ENCODE measurements around the gene TFAM.
"Not testable (repeated sequence)": the region's sequence is repeated elsewhere in the genome, so short reads cannot be mapped to it uniquely, and the experiment has no call there.

Gene TFAM

GRCh38 chr10:58373442-58373827 lies 11.8 kb upstream of the TFAM start:
- no peak for DNase-seq

GRCh38 chr10:58382489-58382995 lies 2.7 kb upstream of the TFAM start:
- DNase-seq = no peak

GRCh38 chr10:58384095-58384494 lies 1.1 kb upstream of the TFAM start:
- DNase-seq = no peak

GRCh38 chr10:58384544-58384998 lies 639 bp upstream of the TFAM start:
- DNase-seq = no peak

GRCh38 chr10:58385784-58386112 lies 538 bp downstream of the TFAM start:
- DNase-seq = no peak

GRCh38 chr10:58389024-58389423 lies 3.8 kb downstream of the TFAM start:
- DNase-seq = no peak

GRCh38 chr10:58393317-58393716 lies 8.1 kb downstream of the TFAM start:
- no peak for DNase-seq

GRCh38 chr10:58394471-58394870 lies 9.3 kb downstream of the TFAM start:
- DNase-seq = no peak

GRCh38 chr10:58396057-58396456 lies 10.8 kb downstream of the TFAM start:
- no peak for DNase-seq

- no peak for DNase-seq
These were observed 12.6 kb downstream of the TFAM start for GRCh38 chr10:58397830-58398229.

- DNase-seq = no peak
These were observed 14.2 kb downstream of the TFAM start for GRCh38 chr10:58399410-58399809.

GRCh38 chr10:58400609-58401008 lies 15.4 kb downstream of the TFAM start:
- DNase-seq = no peak

GRCh38 chr10:58404001-58404400 lies 18.8 kb downstream of the TFAM start:
- no peak for DNase-seq

- DNase-seq = no peak
These were observed 24.9 kb downstream of the TFAM start for GRCh38 chr10:58409956-58410610.

- DNase-seq = no peak
These were observed 27.3 kb downstream of the TFAM start for GRCh38 chr10:58412502-58412961.

GRCh38 chr10:58414270-58415041 lies 29.2 kb downstream of the TFAM start:
- DNase-seq = no peak

- DNase-seq = no peak
These were observed 30.5 kb downstream of the TFAM start for GRCh38 chr10:58415757-58416156.

GRCh38 chr10:58417902-58418301 lies 32.7 kb downstream of the TFAM start:
- DNase-seq = not testable (repeated sequence)

GRCh38 chr10:58424176-58424575 lies 39.0 kb downstream of the TFAM start:
- DNase-seq = no peak

GRCh38 chr10:58428436-58428835 lies 43.2 kb downstream of the TFAM start:
- not testable (repeated sequence) for DNase-seq

GRCh38 chr10:58431903-58432302 lies 46.7 kb downstream of the TFAM start:
- DNase-seq = no peak

- DNase-seq = no peak
These were observed 47.9 kb downstream of the TFAM start for GRCh38 chr10:58433066-58433465.

GRCh38 chr10:58433571-58433970 lies 48.4 kb downstream of the TFAM start:
- DNase-seq = no peak

- DNase-seq = no peak
These were observed 50.2 kb downstream of the TFAM start for GRCh38 chr10:58435297-58435985.

Measured in NCI-H748 treated with DMSO at 0.1 percent for 48 hours (cell line).